ENCODE data around the gene POLDIP3. TPM values are rescaled to one million over a fixed set of nuclear protein-coding genes. Genes with fewer than 3 reads are reported as not detected.
"Not testable (repeated sequence)": the region's sequence is repeated elsewhere in the genome, so short reads cannot be mapped to it uniquely, and the experiment has no call there.

POLDIP3 gene
- total RNA-seq, 1 donor from 2014 or later: 48.0 TPM

DNA sequence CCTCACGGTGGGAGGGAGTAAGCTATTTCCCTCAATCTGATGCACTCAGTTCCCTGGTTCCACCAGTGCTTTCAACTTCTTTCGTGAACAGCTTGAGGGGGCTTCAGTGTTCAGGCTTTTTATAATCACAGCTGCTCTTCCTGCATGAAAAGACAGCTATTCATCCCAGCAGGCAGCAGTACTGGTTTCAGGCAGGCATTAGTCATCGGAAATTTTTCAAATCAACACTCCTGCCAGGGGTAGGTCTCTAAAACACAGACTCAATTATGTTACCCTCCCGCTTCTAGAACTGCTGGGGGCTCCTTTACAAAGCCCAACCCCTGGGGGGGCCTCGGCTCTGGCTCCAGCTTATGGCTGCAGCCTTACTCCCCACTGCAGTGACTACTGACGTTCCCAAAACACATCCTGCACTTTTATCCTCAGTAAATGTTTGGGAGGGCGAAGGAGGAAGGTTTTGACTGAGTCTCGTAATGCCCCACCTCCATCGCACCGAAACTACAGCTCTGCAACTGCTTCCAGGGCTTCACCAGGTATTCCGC lies 5.8 kb downstream of the POLDIP3 start:
- Mint-ChIP-seq H3K27ac (ENCODE audit: unreplicated experiment) (peak overlapping the region; percentile 95), H3K4me3 (ENCODE audit: unreplicated experiment) (peak overlapping the region; percentile 63)

GRCh38 chr22:42608136-42608822 lies 6.4 kb downstream of the POLDIP3 start:
- H3K27ac Mint-ChIP-seq (ENCODE audit: unreplicated experiment): peak overlapping the region; percentile 95
- peaks cover 67% of the 10 kb centered on the region for H3K4me1 Mint-ChIP-seq (ENCODE audit: low read depth)
- H3K9me3 Mint-ChIP-seq (ENCODE audit: low read depth): no peaks in the 10 kb centered on the region
- H3K36me3 Mint-ChIP-seq (ENCODE audit: low read depth): peaks cover 1% of the 10 kb centered on the region
- no peaks in the 10 kb centered on the region for H3K27me3 Mint-ChIP-seq (ENCODE audit: low read depth)
- DNase-seq (ENCODE audit: low spot score): no peak
- TF ChIP-seq, protein P1, sequence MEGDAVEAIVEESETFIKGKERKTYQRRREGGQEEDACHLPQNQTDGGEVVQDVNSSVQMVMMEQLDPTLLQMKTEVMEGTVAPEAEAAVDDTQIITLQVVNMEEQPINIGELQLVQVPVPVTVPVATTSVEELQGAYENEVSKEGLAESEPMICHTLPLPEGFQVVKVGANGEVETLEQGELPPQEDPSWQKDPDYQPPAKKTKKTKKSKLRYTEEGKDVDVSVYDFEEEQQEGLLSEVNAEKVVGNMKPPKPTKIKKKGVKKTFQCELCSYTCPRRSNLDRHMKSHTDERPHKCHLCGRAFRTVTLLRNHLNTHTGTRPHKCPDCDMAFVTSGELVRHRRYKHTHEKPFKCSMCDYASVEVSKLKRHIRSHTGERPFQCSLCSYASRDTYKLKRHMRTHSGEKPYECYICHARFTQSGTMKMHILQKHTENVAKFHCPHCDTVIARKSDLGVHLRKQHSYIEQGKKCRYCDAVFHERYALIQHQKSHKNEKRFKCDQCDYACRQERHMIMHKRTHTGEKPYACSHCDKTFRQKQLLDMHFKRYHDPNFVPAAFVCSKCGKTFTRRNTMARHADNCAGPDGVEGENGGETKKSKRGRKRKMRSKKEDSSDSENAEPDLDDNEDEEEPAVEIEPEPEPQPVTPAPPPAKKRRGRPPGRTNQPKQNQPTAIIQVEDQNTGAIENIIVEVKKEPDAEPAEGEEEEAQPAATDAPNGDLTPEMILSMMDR (IDR thresholded peaks at IDR 0.05): no peak
- H3K4me3 Mint-ChIP-seq (ENCODE audit: unreplicated experiment): peak overlapping the region; percentile 63

More for the DNA sequence above, 5.8 kb downstream of the POLDIP3 start:
- no peak for DNase-seq (ENCODE audit: low spot score)
- H3K4me1 Mint-ChIP-seq (ENCODE audit: low read depth): peaks cover 71% of the 10 kb centered on the region
- peaks cover 1% of the 10 kb centered on the region for H3K36me3 Mint-ChIP-seq (ENCODE audit: low read depth)
- no peaks in the 10 kb centered on the region for H3K27me3 Mint-ChIP-seq (ENCODE audit: low read depth)
- no peaks in the 10 kb centered on the region for H3K9me3 Mint-ChIP-seq (ENCODE audit: low read depth)
- TF ChIP-seq, protein P1 (IDR thresholded peaks at IDR 0.05): no peak

DNA sequence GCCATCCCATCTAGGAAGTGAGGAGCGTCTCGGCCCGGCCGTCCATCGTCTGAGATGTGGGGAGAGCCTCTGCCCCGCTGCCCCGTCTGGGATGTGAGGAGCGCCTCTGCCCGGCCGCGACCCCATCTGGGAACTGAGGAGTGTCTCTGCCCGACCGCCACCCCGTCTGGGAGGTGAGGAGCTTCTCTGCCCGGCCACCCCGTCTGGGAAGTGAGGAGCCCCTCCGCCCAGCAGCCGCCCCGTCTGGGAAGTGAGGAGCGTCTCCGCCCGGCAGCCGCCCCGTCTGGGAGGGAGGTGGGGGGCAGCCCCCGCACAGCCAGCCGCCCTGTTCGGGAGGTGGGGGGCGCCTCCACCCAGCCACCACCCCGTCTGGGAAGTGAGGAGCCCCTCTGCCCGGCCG lies 7.0 kb downstream of the POLDIP3 start:
- DNase-seq (ENCODE audit: low spot score); H3K36me3 Mint-ChIP-seq (ENCODE audit: low read depth); H3K27me3 Mint-ChIP-seq (ENCODE audit: low read depth); H3K9me3 Mint-ChIP-seq (ENCODE audit: low read depth); H3K4me3 Mint-ChIP-seq (ENCODE audit: unreplicated experiment): not testable (repeated sequence)
- peak overlapping the region; percentile 95 for H3K27ac Mint-ChIP-seq (ENCODE audit: unreplicated experiment)
- peaks cover 61% of the 10 kb centered on the region for H3K4me1 Mint-ChIP-seq (ENCODE audit: low read depth)

GRCh38 chr22:42604403-42604802 lies 10.3 kb downstream of the POLDIP3 start:
- no peak for DNase-seq (ENCODE audit: low spot score)
- Mint-ChIP-seq H3K27me3 (ENCODE audit: low read depth) (no peaks in the 10 kb centered on the region), H3K27ac (ENCODE audit: unreplicated experiment) (peak overlapping the region; percentile 1), H3K4me1 (ENCODE audit: low read depth) (peaks cover 35% of the 10 kb centered on the region), H3K4me3 (ENCODE audit: unreplicated experiment) (no peak overlapping the region), H3K9me3 (ENCODE audit: low read depth) (no peaks in the 10 kb centered on the region), H3K36me3 (ENCODE audit: low read depth) (peaks cover 26% of the 10 kb centered on the region)
- TF ChIP-seq, protein P1 (IDR thresholded peaks at IDR 0.05): no peak

DNA sequence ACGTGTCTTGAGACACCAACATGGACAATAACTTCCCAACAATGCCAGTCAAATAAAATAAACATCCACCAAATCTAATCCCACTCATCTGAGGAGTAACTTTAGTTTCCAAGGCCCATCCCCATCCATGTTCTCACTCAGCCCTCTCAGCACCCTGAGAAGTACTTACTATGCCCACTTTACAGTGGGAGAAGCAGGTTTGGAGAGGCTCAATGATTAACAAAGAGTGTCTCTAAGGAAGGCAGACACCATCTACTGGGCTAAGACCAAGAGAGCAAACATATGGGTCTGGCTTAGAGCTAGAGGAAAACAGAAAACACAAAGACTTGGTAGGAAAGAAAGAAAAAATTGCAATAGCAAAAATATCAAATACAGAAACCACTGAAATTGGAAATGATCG lies 11.3 kb downstream of the POLDIP3 start:
- Mint-ChIP-seq H3K4me3 (ENCODE audit: unreplicated experiment) (no peak overlapping the region), H3K36me3 (ENCODE audit: low read depth) (peaks cover 34% of the 10 kb centered on the region), H3K9me3 (ENCODE audit: low read depth) (no peaks in the 10 kb centered on the region), H3K27me3 (ENCODE audit: low read depth) (no peaks in the 10 kb centered on the region), H3K27ac (ENCODE audit: unreplicated experiment) (peak overlapping the region; percentile 22), H3K4me1 (ENCODE audit: low read depth) (peaks cover 25% of the 10 kb centered on the region)
- TF ChIP-seq, protein P1 (IDR thresholded peaks at IDR 0.05): no peak
- DNase-seq (ENCODE audit: low spot score): no peak

GRCh38 chr22:42602470-42602869 lies 12.2 kb downstream of the POLDIP3 start:
- H3K27ac Mint-ChIP-seq (ENCODE audit: unreplicated experiment): no peak overlapping the region
- H3K4me1 Mint-ChIP-seq (ENCODE audit: low read depth): peaks cover 19% of the 10 kb centered on the region
- H3K27me3 Mint-ChIP-seq (ENCODE audit: low read depth): no peaks in the 10 kb centered on the region
- no peak overlapping the region for H3K4me3 Mint-ChIP-seq (ENCODE audit: unreplicated experiment)
- TF ChIP-seq, protein P1 (IDR thresholded peaks at IDR 0.05): no peak
- no peaks in the 10 kb centered on the region for H3K9me3 Mint-ChIP-seq (ENCODE audit: low read depth)
- H3K36me3 Mint-ChIP-seq (ENCODE audit: low read depth): peaks cover 35% of the 10 kb centered on the region
- no peak for DNase-seq (ENCODE audit: low spot score)

All from chondrocyte (in vitro differentiated cells).